ENCODE measurements around the gene VAMP2. TPM values are rescaled to one million over a fixed set of nuclear protein-coding genes. Genes with fewer than 3 reads are reported as not detected.
A peak's percentile ranks its signal among the peaks of the same experiment; 100 is the strongest.

The VAMP2 gene
- total RNA-seq, 1 donor from 2014 or later: 44.7 TPM

GRCh38 chr17:8124350-8125153 lies 38.2 kb downstream of the VAMP2 start:
- H3K27me3 Mint-ChIP-seq: peaks cover 76% of the 10 kb centered on the region
- H3K27ac Mint-ChIP-seq: peak overlapping the region; percentile 82
- peaks cover 9% of the 10 kb centered on the region for H3K36me3 Mint-ChIP-seq
- DNase-seq (ENCODE audit: extremely low spot score, unreplicated experiment): no peak
- peaks cover 46% of the 10 kb centered on the region for H3K4me1 Mint-ChIP-seq (ENCODE audit: unreplicated experiment)
- TF ChIP-seq CTCF (conservative IDR thresholded peaks at IDR 0.05): no peak
- H3K4me3 Mint-ChIP-seq: peak overlapping the region; percentile 91
- H3K9me3 Mint-ChIP-seq: no peaks in the 10 kb centered on the region

GRCh38 chr17:8123695-8124349 lies 38.9 kb downstream of the VAMP2 start, which contains the start of gene HES7:
Gene HES7 (minus strand): TSS chr17:8124106. CDS start chr17:8124084, 22 bp downstream.
- DNase-seq (ENCODE audit: extremely low spot score, unreplicated experiment): no peak
- Mint-ChIP-seq H3K4me3 (peak within 1 kb of the TSS; percentile 91), H3K27me3 (peaks cover 76% of the 10 kb centered on the region), H3K4me1 (ENCODE audit: unreplicated experiment) (peaks cover 51% of the 10 kb centered on the region), H3K9me3 (no peaks in the 10 kb centered on the region), H3K27ac (peak within 1 kb of the TSS; percentile 82), H3K36me3 (peaks cover 9% of the 10 kb centered on the region)
- no peak for TF ChIP-seq CTCF (conservative IDR thresholded peaks at IDR 0.05)

GRCh38 chr17:8122924-8123694 lies 39.6 kb downstream of the VAMP2 start:
- peaks cover 9% of the 10 kb centered on the region for H3K36me3 Mint-ChIP-seq
- peak overlapping the region; percentile 91 for H3K4me3 Mint-ChIP-seq
- DNase-seq (ENCODE audit: extremely low spot score, unreplicated experiment): no peak
- peaks cover 58% of the 10 kb centered on the region for H3K4me1 Mint-ChIP-seq (ENCODE audit: unreplicated experiment)
- peaks cover 79% of the 10 kb centered on the region for H3K27me3 Mint-ChIP-seq
- no peak for TF ChIP-seq CTCF (conservative IDR thresholded peaks at IDR 0.05)
- peak overlapping the region; percentile 64 for H3K27ac Mint-ChIP-seq
- H3K9me3 Mint-ChIP-seq: no peaks in the 10 kb centered on the region

GRCh38 chr17:8122422-8122923 lies 40.3 kb downstream of the VAMP2 start:
- H3K9me3 Mint-ChIP-seq: no peaks in the 10 kb centered on the region
- H3K27me3 Mint-ChIP-seq: peaks cover 85% of the 10 kb centered on the region
- H3K4me3 Mint-ChIP-seq: peak overlapping the region; percentile 91
- peaks cover 9% of the 10 kb centered on the region for H3K36me3 Mint-ChIP-seq
- H3K4me1 Mint-ChIP-seq (ENCODE audit: unreplicated experiment): peaks cover 59% of the 10 kb centered on the region
- no peak for DNase-seq (ENCODE audit: extremely low spot score, unreplicated experiment)
- H3K27ac Mint-ChIP-seq: no peak overlapping the region
- no peak for TF ChIP-seq CTCF (conservative IDR thresholded peaks at IDR 0.05)

- no peak overlapping the region for H3K27ac Mint-ChIP-seq
- H3K36me3 Mint-ChIP-seq: peaks cover 9% of the 10 kb centered on the region
- DNase-seq (ENCODE audit: extremely low spot score, unreplicated experiment): no peak
- H3K4me3 Mint-ChIP-seq: peak overlapping the region; percentile 91
- H3K9me3 Mint-ChIP-seq: no peaks in the 10 kb centered on the region
- H3K27me3 Mint-ChIP-seq: peaks cover 82% of the 10 kb centered on the region
- peaks cover 54% of the 10 kb centered on the region for H3K4me1 Mint-ChIP-seq (ENCODE audit: unreplicated experiment)
- TF ChIP-seq CTCF (conservative IDR thresholded peaks at IDR 0.05): peak; percentile 63
Measured at GRCh38 chr17:8121681-8122421, 40.9 kb downstream of the VAMP2 start.
